MCF 10A (cell line): ENCODE data around the gene FUT2. TPM values are rescaled to one million over a fixed set of nuclear protein-coding genes. Genes with fewer than 3 reads are reported as not detected.

Experiments
- BruUV-seq: library from RNA; stranded (reverse); fragments of 400-500 nt; replicated peaks from 2 replicates; lab custom pipeline; 2021; lab: Mats Ljungman, UMichigan
- CTCF ChIA-PET: fragments of 300-600 bp; sonication (Branson Sonifier 250); formaldehyde crosslinking; extraction: SDS; loops from one replicate; lab custom pipeline; 2021; ENCODE audit warnings: antibody characterized with exemption, inconsistent platforms; lab: Yijun Ruan, JAX
- POLR2A ChIA-PET: fragments of 300-600, 350-650 bp; sonication (Branson Sonifier 250); formaldehyde crosslinking; extraction: SDS; loops from one replicate; lab custom pipeline; 2020; ENCODE audit warnings: antibody characterized with exemption, inconsistent platforms; lab: Yijun Ruan, JAX
- DNase-seq: peaks from one replicate; pipeline ENCODE4 v3.0.0-alpha.2; 2018; ENCODE audit not compliant: unreplicated experiment
- H3K27ac Mint-ChIP-seq: one replicate; pipeline ENCODE4 v1.8.0; 2022; ENCODE audit warnings: mild to moderate bottlenecking, low read depth, mixed read lengths; ENCODE audit not compliant: unreplicated experiment
- H3K27me3 Mint-ChIP-seq: one replicate; pipeline ENCODE4 v1.8.0; 2022; ENCODE audit warnings: mixed read lengths; ENCODE audit not compliant: insufficient read depth, unreplicated experiment
- H3K36me3 Mint-ChIP-seq: one replicate; pipeline ENCODE4 v1.8.0; 2022; ENCODE audit warnings: mild to moderate bottlenecking, moderate library complexity, mixed read lengths; ENCODE audit not compliant: insufficient read depth, unreplicated experiment
- H3K4me1 Mint-ChIP-seq: one replicate; pipeline ENCODE4 v1.8.0; 2022; ENCODE audit warnings: mixed read lengths; ENCODE audit not compliant: insufficient read depth, unreplicated experiment
- H3K4me3 Mint-ChIP-seq: one replicate; pipeline ENCODE4 v1.8.0; 2022; ENCODE audit warnings: mild to moderate bottlenecking, moderate library complexity, mixed read lengths; ENCODE audit not compliant: unreplicated experiment
- H3K9me3 Mint-ChIP-seq: one replicate; pipeline ENCODE4 v1.8.0; 2022; ENCODE audit warnings: mixed read lengths; ENCODE audit not compliant: unreplicated experiment
- CTCF ChIP-seq: fragments of 200-600 bp; IDR thresholded peaks from one replicate; pipeline ENCODE4 v1.8.0; 2022; ENCODE audit warnings: antibody characterized with exemption, mild to moderate bottlenecking; ENCODE audit not compliant: unreplicated experiment
- intact Hi-C: fragments of 100-400 bp; cut with micrococcal nuclease; formaldehyde crosslinking; loops from 2 replicates; pipeline ENCODE4 v1.14.1; 2022
- total RNA-seq: library from RNA; stranded (reverse); gene quantifications from 2 replicates; pipeline ENCODE4 v1.2.3, GENCODE V29; 2022

FUT2 gene
- total RNA-seq, 1 experiment from 2014 or later: not detected

GRCh38 chr19:48648134-48648533 is 47.6 kb upstream of the FUT2 start:
- Mint-ChIP-seq H3K27me3 (peaks cover 4% of the 10 kb centered on the region), H3K4me3 (peak overlapping the region; percentile 4), H3K36me3 (no peaks in the 10 kb centered on the region), H3K27ac (no peak overlapping the region), H3K4me1 (peaks cover 24% of the 10 kb centered on the region), H3K9me3 (no peaks in the 10 kb centered on the region)
- POLR2A ChIA-PET: interaction anchor here (0.7 to 1.3 kb wide), 2 partner anchors 12 to 14 kb away, joined by 3 read pairs; no protein-coding TSS in a partner anchor
- DNase-seq: no peak
- CTCF ChIA-PET: interaction anchor here (0.6 kb wide), 2 partner anchors 29 to 253 kb away, joined by 3 to 4 read pairs; no protein-coding TSS in a partner anchor
- no peak for TF ChIP-seq CTCF
- intact Hi-C loops: loop anchor here (2.0 kb wide), 1 partner anchor 187 kb away; no protein-coding TSS in a partner anchor
- no TSS peak for BruUV-seq

GRCh38 chr19:48650974-48651682 is 44.6 kb upstream of the FUT2 start:
- intact Hi-C loops: no loop called here
- H3K4me1 Mint-ChIP-seq: peaks cover 21% of the 10 kb centered on the region
- H3K36me3 Mint-ChIP-seq: no peaks in the 10 kb centered on the region
- ChIA-PET POLR2A (interaction anchor here (1.0 kb wide), 1 partner anchor 32 kb away, joined by 3 read pairs; the partner anchor contains the start of genes RPL18 and SPHK2), CTCF (interaction anchor here (0.6 to 1.0 kb wide), 5 partner anchors 25 to 333 kb away, joined by 3 to 4 read pairs (median 3); no protein-coding TSS in a partner anchor)
- H3K27me3 Mint-ChIP-seq: no peaks in the 10 kb centered on the region
- no peak for TF ChIP-seq CTCF
- H3K27ac Mint-ChIP-seq: peak overlapping the region; percentile 22
- no TSS peak for BruUV-seq
- no peak for DNase-seq
- H3K4me3 Mint-ChIP-seq: no peak overlapping the region
- H3K9me3 Mint-ChIP-seq: no peaks in the 10 kb centered on the region

GRCh38 chr19:48651683-48652048 is 44.1 kb upstream of the FUT2 start:
- DNase-seq: no peak
- H3K27me3 Mint-ChIP-seq: no peaks in the 10 kb centered on the region
- TF ChIP-seq CTCF: no peak
- no TSS peak for BruUV-seq
- intact Hi-C loops: no loop called here
- ChIA-PET POLR2A (interaction anchor here (1.0 kb wide), 1 partner anchor 32 kb away, joined by 3 read pairs; the partner anchor contains the start of genes RPL18 and SPHK2), CTCF (interaction anchor here (0.7 kb wide), 1 partner anchor 161 kb away, joined by 4 read pairs; no protein-coding TSS in a partner anchor)
- no peaks in the 10 kb centered on the region for H3K36me3 Mint-ChIP-seq
- no peaks in the 10 kb centered on the region for H3K9me3 Mint-ChIP-seq
- no peak overlapping the region for H3K27ac Mint-ChIP-seq
- peaks cover 18% of the 10 kb centered on the region for H3K4me1 Mint-ChIP-seq
- H3K4me3 Mint-ChIP-seq: no peak overlapping the region

- Mint-ChIP-seq H3K36me3 (no peaks in the 10 kb centered on the region), H3K27me3 (no peaks in the 10 kb centered on the region), H3K27ac (no peak overlapping the region), H3K4me1 (peaks cover 16% of the 10 kb centered on the region), H3K9me3 (no peaks in the 10 kb centered on the region), H3K4me3 (no peak overlapping the region)
- ChIA-PET POLR2A (interaction anchor here (0.6 kb wide), 1 partner anchor 43 kb away, joined by 4 read pairs; no protein-coding TSS in a partner anchor), CTCF (no interaction called here)
- no TSS peak for BruUV-seq
- no peak for DNase-seq
- no peak for TF ChIP-seq CTCF
- intact Hi-C loops: no loop called here
These were observed 41.3 kb upstream of the FUT2 start for GRCh38 chr19:48654299-48655059.
